ENCODE data around the gene OR2A5.
"Not testable (repeated sequence)": the region's sequence is repeated elsewhere in the genome, so short reads cannot be mapped to it uniquely, and the experiment has no call there.

Gene OR2A5

DNA sequence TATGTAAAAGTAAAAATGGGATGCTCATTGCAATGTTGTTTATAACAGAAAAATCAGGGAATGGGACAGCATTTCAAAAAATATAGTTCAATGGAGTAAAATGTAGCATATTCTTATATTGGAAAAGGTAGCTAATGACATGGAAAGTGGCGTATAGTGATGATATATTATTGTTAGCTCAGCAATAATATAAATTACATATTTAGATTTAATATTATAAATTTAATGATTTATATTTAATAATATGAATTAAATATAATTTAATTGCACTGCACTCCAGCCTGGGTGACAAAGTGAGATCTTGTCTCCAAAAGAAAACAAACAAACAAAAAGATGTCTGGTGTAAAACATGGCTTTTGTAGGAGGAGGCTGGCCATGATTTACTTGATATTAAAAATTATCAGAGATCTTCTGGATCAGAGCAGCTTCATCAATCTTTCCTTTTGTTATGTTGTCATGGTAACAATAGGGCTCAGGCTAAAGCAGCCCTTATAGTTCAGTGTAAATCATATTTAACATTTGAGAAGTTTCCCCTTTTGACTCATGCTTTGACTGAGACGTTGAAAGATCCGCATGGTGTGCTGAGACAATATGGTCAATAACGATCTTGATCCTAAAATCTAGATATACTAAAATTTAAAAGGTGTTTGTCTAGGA is 25.4 kb upstream of the OR2A5 start:
- no peak for TF ChIP-seq POLR2A (IDR thresholded peaks at IDR 0.05; ENCODE audit: low read depth, low read length)
- FAIRE-seq (no peak), DNase-seq (ENCODE audit: insufficient read length, low spot score) (no peak)

DNA sequence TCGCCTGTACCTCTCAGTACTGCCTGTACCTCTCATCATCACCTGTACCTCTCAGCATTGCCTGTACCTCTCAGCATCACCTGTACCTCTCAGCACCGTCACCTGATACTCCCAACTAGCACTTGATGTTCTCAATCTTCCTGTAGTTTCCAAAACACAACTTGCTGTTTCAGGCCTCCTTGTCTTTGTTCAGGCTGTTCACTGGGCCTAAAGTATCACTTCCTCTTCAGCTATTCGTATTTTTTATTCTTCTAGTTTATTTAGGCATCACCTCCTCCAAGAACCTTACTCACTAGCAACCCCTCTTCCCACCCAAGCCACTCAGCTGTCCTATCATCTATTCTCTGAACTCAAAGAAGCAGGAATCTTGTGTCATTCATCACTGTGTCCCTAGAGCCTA is 24.5 kb upstream of the OR2A5 start:
- TF ChIP-seq POLR2A (IDR thresholded peaks at IDR 0.05; ENCODE audit: low read depth, low read length) = no peak
- FAIRE-seq = no peak
- no peak for DNase-seq (ENCODE audit: insufficient read length, low spot score)

DNA sequence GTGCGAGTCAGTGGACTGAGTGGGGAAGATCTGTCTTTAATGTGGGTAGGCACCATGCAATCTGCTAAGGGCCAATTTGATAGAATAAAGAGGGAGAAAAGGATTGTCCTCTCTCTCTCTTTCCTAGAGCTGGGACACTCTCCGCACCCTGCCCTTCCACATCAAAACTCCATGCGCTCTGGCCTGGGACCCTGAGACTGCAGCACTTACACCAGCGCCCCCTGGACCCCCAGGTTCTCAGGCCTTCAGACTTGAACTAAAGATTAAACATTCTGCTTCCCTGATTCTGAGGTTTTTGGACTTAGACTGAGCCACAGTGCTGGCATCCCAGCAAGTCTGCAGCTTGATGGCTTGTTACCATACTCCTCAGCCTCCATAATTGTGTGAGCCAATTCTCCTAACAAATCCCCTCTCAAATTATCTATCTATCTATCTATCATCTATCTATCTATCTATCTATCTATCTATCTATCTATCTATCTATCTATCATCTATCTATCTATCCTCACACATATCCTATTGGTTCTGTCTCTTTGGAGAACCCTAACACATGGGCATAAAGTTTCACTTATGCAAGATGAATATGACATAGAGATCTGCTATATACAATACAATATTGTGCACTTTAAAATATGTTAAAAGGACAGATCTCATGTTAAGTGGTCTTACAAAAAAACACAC is 22.4 kb upstream of the OR2A5 start:
- FAIRE-seq = no peak
- TF ChIP-seq POLR2A (IDR thresholded peaks at IDR 0.05; ENCODE audit: low read depth, low read length) = no peak
- no peak for DNase-seq (ENCODE audit: insufficient read length, low spot score)

DNA sequence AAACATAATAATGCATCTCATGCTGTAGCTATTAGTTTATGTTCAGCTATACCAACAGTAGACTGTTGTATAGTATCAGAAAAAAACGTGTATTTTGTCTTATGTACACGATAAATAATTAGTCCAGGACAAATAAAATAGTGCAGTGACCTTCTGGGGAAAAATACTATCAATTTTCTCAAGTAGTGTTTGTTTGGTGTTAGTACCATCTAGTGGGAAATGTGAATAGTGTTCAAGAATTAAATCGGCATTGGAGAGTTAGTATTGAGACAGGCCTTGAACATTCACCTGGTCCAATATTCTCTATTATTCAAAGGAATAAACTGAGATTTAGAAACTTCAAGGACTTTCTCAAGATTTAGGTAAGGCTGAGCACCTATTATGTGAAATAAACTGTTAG is 21.7 kb upstream of the OR2A5 start:
- no peak for DNase-seq (ENCODE audit: insufficient read length, low spot score)
- no peak for TF ChIP-seq POLR2A (IDR thresholded peaks at IDR 0.05; ENCODE audit: low read depth, low read length)
- FAIRE-seq = peak; percentile 36

GRCh38 chr7:144027974-144028373 is 20.8 kb upstream of the OR2A5 start:
- no peak for FAIRE-seq

GRCh38 chr7:144028547-144028946 is 20.2 kb upstream of the OR2A5 start:
- DNase-seq (ENCODE audit: insufficient read length, low spot score) (no peak), FAIRE-seq (no peak)
- no peak for TF ChIP-seq POLR2A (IDR thresholded peaks at IDR 0.05; ENCODE audit: low read depth, low read length)

More at GRCh38 chr7:144027974-144028373, 20.8 kb upstream of the OR2A5 start:
- no peak for DNase-seq (ENCODE audit: insufficient read length, low spot score)
- no peak for TF ChIP-seq POLR2A (IDR thresholded peaks at IDR 0.05; ENCODE audit: low read depth, low read length)

DNA sequence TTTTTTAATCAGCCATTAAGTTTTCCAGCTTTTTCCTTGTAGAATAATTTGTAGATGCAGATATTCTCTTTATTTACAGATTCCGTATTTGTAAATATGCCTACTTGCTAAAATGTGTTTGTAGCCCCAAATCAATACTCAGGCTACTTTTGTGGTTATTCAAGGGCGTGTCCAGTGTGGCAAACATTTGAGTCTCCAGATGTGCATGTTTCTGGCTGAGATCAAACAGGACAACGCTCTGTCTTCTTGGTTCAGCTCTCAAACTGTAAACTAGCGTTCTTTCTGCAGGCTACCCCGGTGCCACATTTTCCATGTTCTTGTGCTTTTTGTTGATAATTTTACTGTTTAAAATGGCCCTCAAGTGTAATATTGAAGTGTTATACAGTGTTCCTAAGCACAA is 16.2 kb upstream of the OR2A5 start:
- DNase-seq (ENCODE audit: insufficient read length, low spot score) (no peak), FAIRE-seq (no peak)
- TF ChIP-seq POLR2A (IDR thresholded peaks at IDR 0.05; ENCODE audit: low read depth, low read length) = no peak

- FAIRE-seq (no peak), DNase-seq (ENCODE audit: insufficient read length, low spot score) (no peak)
- no peak for TF ChIP-seq POLR2A (IDR thresholded peaks at IDR 0.05; ENCODE audit: low read depth, low read length)
Observed at GRCh38 chr7:144032985-144033709, 15.6 kb upstream of the OR2A5 start.

DNA sequence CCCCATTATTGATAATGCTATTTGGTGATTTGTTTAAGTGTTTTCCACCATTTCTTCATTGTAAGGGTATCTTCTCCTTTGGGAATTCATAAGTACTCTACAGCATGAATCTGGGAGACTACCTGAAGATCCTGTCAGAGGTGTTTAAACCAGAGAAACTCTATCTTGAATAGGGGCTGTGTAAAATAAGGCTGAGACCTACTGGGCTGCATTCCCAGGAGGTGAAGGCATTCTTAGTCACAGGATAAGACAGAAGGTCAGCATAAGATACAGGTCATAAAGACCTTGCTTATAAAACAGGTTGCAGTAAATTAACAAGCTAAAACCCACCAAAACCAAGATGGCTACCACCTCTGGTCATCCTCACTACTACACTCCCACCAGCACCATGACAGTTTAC is 13.4 kb upstream of the OR2A5 start:
- FAIRE-seq (no peak), DNase-seq (ENCODE audit: insufficient read length, low spot score) (no peak)
- TF ChIP-seq POLR2A (IDR thresholded peaks at IDR 0.05; ENCODE audit: low read depth, low read length) = no peak

GRCh38 chr7:144036302-144036885 is 12.4 kb upstream of the OR2A5 start:
- FAIRE-seq (no peak), DNase-seq (ENCODE audit: insufficient read length, low spot score) (no peak)
- no peak for TF ChIP-seq POLR2A (IDR thresholded peaks at IDR 0.05; ENCODE audit: low read depth, low read length)

GRCh38 chr7:144037414-144038035 is 11.2 kb upstream of the OR2A5 start:
- FAIRE-seq = no peak
- no peak for DNase-seq (ENCODE audit: insufficient read length, low spot score)
- TF ChIP-seq POLR2A (IDR thresholded peaks at IDR 0.05; ENCODE audit: low read depth, low read length) = no peak

- TF ChIP-seq POLR2A (IDR thresholded peaks at IDR 0.05; ENCODE audit: low read depth, low read length) = no peak
- no peak for FAIRE-seq
Observed at GRCh38 chr7:144038887-144039286, 9.9 kb upstream of the OR2A5 start.

GRCh38 chr7:144049491-144049890 is 743 bp downstream of the OR2A5 start:
- no peak for FAIRE-seq
- TF ChIP-seq POLR2A (IDR thresholded peaks at IDR 0.05; ENCODE audit: low read depth, low read length) = no peak
- DNase-seq (ENCODE audit: insufficient read length, low spot score) = no peak

More at GRCh38 chr7:144038887-144039286, 9.9 kb upstream of the OR2A5 start:
- no peak for DNase-seq (ENCODE audit: insufficient read length, low spot score)

DNA sequence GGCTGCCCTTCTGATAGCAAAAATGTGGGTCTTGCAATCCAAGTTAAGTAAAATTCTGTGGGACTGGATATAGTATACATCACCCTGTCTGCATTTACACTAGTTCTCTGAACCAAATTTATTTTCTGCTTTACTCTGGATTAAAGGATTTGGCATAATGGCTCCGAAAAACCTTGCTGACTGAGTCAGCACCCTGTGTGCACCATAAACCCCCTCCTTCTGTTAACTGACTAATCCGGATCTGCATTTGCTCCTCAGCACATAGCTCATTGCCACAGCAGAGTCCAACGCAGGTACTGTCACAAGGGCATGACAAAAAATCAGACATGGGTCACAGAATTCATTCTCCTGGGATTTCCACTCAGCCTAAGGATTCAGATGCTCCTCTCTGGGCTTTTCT is 1.3 kb downstream of the OR2A5 start:
- TF ChIP-seq POLR2A (IDR thresholded peaks at IDR 0.05; ENCODE audit: low read depth, low read length) = no peak
- DNase-seq (ENCODE audit: insufficient read length, low spot score) = no peak
- FAIRE-seq = no peak

DNA sequence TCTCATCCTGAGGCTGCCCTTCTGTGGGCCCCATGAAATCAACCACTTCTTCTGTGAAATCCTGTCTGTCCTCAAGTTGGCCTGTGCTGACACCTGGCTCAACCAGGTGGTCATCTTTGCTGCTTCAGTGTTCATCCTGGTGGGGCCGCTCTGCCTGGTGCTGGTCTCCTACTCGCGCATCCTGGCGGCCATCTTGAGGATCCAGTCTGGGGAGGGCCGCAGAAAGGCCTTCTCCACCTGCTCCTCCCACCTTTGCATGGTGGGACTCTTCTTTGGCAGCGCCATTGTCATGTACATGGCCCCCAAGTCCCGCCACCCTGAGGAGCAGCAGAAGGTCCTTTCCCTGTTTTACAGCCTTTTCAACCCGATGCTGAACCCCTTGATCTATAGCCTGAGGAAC is 2.1 kb downstream of the OR2A5 start:
- DNase-seq (ENCODE audit: insufficient read length, low spot score); FAIRE-seq: not testable (repeated sequence)
